Measurements from ENCODE around the gene KLK11. TPM values are rescaled to one million over a fixed set of nuclear protein-coding genes. Genes with fewer than 3 reads are reported as not detected.

The KLK11 gene
- polyA plus RNA-seq, 1 experiment = not detected

DNA sequence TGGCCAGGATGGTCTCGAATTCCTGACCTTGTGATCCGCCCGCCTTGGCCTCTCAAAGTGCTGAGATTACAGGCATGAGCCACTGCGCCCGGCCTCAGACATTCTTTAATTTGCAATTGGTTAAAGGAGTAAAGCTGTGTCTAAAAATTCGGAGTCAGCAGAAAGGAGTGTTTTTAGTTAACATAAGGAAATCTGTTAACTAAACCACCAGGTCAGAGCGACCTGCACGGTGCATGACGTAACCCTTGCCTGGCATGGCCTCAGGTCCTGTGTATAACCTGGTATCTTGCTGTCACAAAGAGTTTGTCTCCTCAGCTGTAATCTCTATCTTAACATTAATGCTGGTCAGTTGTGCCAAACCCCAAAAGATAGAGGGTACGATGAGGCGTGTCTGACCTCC lies 17.9 kb upstream of the KLK11 start:
- no peaks in the 10 kb centered on the region for H3K9me3 ChIP-seq (ENCODE audit: control insufficient read depth, insufficient read depth, low read length)
- no peak overlapping the region for H3K4me3 ChIP-seq (ENCODE audit: low read depth, low read length)
- TF ChIP-seq, protein P1, sequence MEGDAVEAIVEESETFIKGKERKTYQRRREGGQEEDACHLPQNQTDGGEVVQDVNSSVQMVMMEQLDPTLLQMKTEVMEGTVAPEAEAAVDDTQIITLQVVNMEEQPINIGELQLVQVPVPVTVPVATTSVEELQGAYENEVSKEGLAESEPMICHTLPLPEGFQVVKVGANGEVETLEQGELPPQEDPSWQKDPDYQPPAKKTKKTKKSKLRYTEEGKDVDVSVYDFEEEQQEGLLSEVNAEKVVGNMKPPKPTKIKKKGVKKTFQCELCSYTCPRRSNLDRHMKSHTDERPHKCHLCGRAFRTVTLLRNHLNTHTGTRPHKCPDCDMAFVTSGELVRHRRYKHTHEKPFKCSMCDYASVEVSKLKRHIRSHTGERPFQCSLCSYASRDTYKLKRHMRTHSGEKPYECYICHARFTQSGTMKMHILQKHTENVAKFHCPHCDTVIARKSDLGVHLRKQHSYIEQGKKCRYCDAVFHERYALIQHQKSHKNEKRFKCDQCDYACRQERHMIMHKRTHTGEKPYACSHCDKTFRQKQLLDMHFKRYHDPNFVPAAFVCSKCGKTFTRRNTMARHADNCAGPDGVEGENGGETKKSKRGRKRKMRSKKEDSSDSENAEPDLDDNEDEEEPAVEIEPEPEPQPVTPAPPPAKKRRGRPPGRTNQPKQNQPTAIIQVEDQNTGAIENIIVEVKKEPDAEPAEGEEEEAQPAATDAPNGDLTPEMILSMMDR (IDR thresholded peaks at IDR 0.05; ENCODE audit: low read depth, low read length) = no peak
- ChIA-PET CTCF (no interaction called here), POLR2A (no interaction called here)
- no peaks in the 10 kb centered on the region for H3K27me3 ChIP-seq (ENCODE audit: control insufficient read depth, insufficient read depth, low read length)
- DNase-seq (ENCODE audit: low read depth, low spot score) = no peak
- no peak overlapping the region for H3K27ac ChIP-seq (ENCODE audit: low read depth, low read length)

DNA sequence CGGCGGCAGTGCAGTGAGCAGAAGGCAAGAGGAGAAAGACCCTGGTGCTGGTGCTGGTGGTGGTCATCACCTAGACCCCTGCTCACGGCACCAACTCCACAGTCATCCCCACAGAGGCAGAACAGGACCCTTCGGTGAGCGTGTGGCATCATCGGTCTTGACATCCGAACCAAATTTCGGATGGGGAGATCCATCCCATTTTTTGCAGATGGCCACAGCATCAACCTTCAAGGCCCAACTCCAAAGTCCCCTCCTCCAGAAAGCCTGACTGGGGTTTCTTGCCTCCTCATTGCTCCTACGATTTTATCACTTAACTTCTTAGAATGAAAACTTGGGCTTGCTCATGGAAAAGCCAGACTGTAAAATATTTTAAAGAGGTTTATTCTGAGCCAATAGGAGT lies 17.1 kb upstream of the KLK11 start:
- DNase-seq (ENCODE audit: low read depth, low spot score) = no peak
- POLR2A ChIA-PET = no interaction called here
- no peaks in the 10 kb centered on the region for H3K27me3 ChIP-seq (ENCODE audit: control insufficient read depth, insufficient read depth, low read length)
- no peak overlapping the region for H3K27ac ChIP-seq (ENCODE audit: low read depth, low read length)
- no peak overlapping the region for H3K4me3 ChIP-seq (ENCODE audit: low read depth, low read length)
- H3K9me3 ChIP-seq (ENCODE audit: control insufficient read depth, insufficient read depth, low read length) = no peaks in the 10 kb centered on the region
- CTCF ChIA-PET = no interaction called here
- TF ChIP-seq, protein P1 (IDR thresholded peaks at IDR 0.05; ENCODE audit: low read depth, low read length) = no peak

DNA sequence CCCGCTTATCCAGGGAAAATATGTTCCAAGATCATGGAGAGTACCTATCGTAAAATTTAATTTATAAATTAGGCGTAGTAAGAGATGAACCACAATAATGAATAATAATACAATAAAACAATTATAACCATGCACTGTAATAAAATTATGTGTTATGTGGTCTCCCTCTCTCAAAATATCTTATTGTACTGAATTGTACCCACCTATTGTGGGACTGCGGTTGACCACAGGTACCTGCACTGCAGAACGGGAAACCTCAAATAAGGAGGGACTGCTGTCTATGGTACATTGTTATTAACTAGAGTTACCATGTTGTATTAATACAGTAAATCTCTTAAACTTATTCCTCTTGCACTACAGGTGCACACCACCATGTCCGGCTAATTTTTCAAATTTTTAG lies 13.7 kb upstream of the KLK11 start:
- POLR2A ChIA-PET = no interaction called here
- CTCF ChIA-PET = interaction anchor here (1.6 kb wide), 1 partner anchor 19 kb away, joined by 5 read pairs; no protein-coding TSS in a partner anchor
- no peak for DNase-seq (ENCODE audit: low read depth, low spot score)
- H3K27me3 ChIP-seq (ENCODE audit: control insufficient read depth, insufficient read depth, low read length) = no peaks in the 10 kb centered on the region
- no peak overlapping the region for H3K4me3 ChIP-seq (ENCODE audit: low read depth, low read length)
- no peak overlapping the region for H3K27ac ChIP-seq (ENCODE audit: low read depth, low read length)
- H3K9me3 ChIP-seq (ENCODE audit: control insufficient read depth, insufficient read depth, low read length) = no peaks in the 10 kb centered on the region
- TF ChIP-seq, protein P1 (IDR thresholded peaks at IDR 0.05; ENCODE audit: low read depth, low read length) = no peak

DNA sequence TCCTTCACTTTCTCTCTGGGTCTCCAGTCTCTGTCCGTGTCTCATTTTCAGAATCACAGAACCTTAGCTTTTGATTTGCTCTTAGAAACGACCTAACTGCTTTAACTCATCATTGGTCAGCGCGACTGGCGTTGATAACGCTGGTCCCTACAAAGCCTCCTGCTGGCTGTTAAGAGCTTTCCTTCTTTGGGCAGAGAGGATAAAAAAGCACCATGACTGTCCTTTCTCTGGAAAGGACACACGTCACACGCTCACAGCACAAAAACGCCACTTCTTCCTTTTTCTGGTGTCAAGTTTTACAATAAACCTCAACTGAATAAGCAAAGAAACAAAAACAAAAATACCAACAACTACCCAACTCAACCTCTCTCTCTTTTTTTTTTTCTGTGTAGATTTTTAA lies 10.1 kb upstream of the KLK11 start:
- ChIA-PET POLR2A (no interaction called here), CTCF (no interaction called here)
- no peak overlapping the region for H3K27ac ChIP-seq (ENCODE audit: low read depth, low read length)
- H3K27me3 ChIP-seq (ENCODE audit: control insufficient read depth, insufficient read depth, low read length) = no peaks in the 10 kb centered on the region
- H3K4me3 ChIP-seq (ENCODE audit: low read depth, low read length) = no peak overlapping the region
- no peak for DNase-seq (ENCODE audit: low read depth, low spot score)
- TF ChIP-seq, protein P1 (IDR thresholded peaks at IDR 0.05; ENCODE audit: low read depth, low read length) = no peak
- H3K9me3 ChIP-seq (ENCODE audit: control insufficient read depth, insufficient read depth, low read length) = peaks cover 12% of the 10 kb centered on the region

DNA sequence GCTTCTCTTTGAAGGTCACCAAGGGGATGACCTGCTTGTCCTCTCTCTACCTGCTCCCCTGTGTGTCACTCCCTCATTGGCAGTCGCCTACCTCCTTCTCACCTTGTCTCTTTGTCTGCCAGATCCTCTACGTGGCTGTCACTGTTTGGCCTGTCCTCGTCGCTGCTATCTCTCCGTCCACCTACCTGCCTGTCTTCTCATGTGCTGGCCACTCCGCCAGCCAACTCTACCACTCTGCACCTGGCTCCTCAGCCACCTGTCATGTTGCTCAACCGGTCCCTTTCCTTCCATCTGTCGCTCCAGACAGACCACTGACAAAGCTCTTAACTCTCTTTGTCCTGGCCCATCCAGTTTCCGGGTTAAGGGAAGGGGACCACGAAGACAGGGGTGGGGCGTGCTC lies 8.3 kb upstream of the KLK11 start, which contains the start of gene KLK12:
KLK12 (minus strand) TSS at position 299 of the 400 bp plus-strand sequence. CDS start 381 bp downstream, outside the sequence.
- CTCF ChIA-PET = no interaction called here
- Histone ChIP-seq H3K4me3 (ENCODE audit: low read depth, low read length) (no peak within 1 kb of the TSS), H3K27me3 (ENCODE audit: control insufficient read depth, insufficient read depth, low read length) (no peaks in the 10 kb centered on the region), H3K27ac (ENCODE audit: low read depth, low read length) (no peak within 1 kb of the TSS), H3K9me3 (ENCODE audit: control insufficient read depth, insufficient read depth, low read length) (peaks cover 16% of the 10 kb centered on the region)
- TF ChIP-seq, protein P1 (IDR thresholded peaks at IDR 0.05; ENCODE audit: low read depth, low read length) = no peak
- DNase-seq (ENCODE audit: low read depth, low spot score) = no peak
- POLR2A ChIA-PET = no interaction called here
